Esophagus squamous epithelium (tissue), 5 donors: ENCODE measurements around the gene STAC3. TPM values are rescaled to one million over a fixed set of nuclear protein-coding genes. Genes with fewer than 3 reads are reported as not detected.

Experiments used
- DNase-seq: peaks from one replicate; lab custom pipeline; 2025; lab: John Stamatoyannopoulos, UW
- H3K27ac ChIP-seq, 4 donors: fragments of 200-600 bp; sonication (generic); one replicate each; pipeline ENCODE4 v1.5.1; 2016 to 2019; ENCODE audit warnings: mild to moderate bottlenecking in 1 of 4
- H3K27me3 ChIP-seq, 4 donors: fragments of 200-600 bp; sonication (generic); 1 replicate in 3 of 4; 2 replicates in 1 of 4; pipeline versions ENCODE4 v1.5.1 to v1.6.0; 2017 to 2021; ENCODE audit warnings: antibody characterized with exemption in 1 of 4
- H3K36me3 ChIP-seq, 3 donors: fragments of 200-600 bp; sonication (generic); one replicate each; pipeline ENCODE4 v1.5.1; 2016 to 2019
- H3K4me1 ChIP-seq, 3 donors: fragments of 200-600 bp; sonication (generic); one replicate each; pipeline ENCODE4 v1.5.1; 2017 to 2019
- H3K4me3 ChIP-seq, 4 donors: fragments of 200-600 bp; sonication (generic); 1 replicate in 3 of 4; 2 replicates in 1 of 4; pipeline ENCODE4 v1.5.1; 2016 to 2019; ENCODE audit warnings: mild to moderate bottlenecking in 2 of 4, moderate library complexity in 1 of 4
- H3K9me3 ChIP-seq, 3 donors: fragments of 200-600 bp; sonication (generic); one replicate each; pipeline ENCODE4 v1.5.1; 2016 to 2019
- POLR2A ChIP-seq, 4 donors: fragments of 450-650 bp; IDR thresholded peaks; one replicate each; pipeline ENCODE4 v1.6.1; 2017; ENCODE audit warnings: antibody characterized with exemption in 4 of 4, mild to moderate bottlenecking in 4 of 4, moderate library complexity in 3 of 4
- WGBS, 2 donors: methylation state at CpG; one replicate each; pipeline ENCODE4 v1.1.5; 2018; 5-methylcytosine and 5-hydroxymethylcytosine counted together
- intact Hi-C: fragments of 100-400 bp; cut with DNase I; formaldehyde crosslinking; loops from one replicate; pipeline ENCODE4 v1.15.0; 2022
- total RNA-seq, 4 donors: library from RNA; depleted of rRNA; stranded (reverse); fragments of >200 nt; gene quantifications; one replicate each; pipeline ENCODE4 v1.1.0, GENCODE V29; 2016
- TF ChIP-seq, protein P1 (sequence below), 6 experiments: fragments of 450-650 bp in 4 of 6; fragments of 200-600 bp in 2 of 6; sonication (generic) in 2 of 6; IDR thresholded peaks; one replicate each; pipeline ENCODE4 v1.5.1; 2016 to 2019; ENCODE audit warnings: antibody characterized with exemption in 6 of 6, mild to moderate bottlenecking in 4 of 6, moderate library complexity in 4 of 6
- donor health status: DM: yes; HTN: yes; CAD: no.

Gene STAC3
- total RNA-seq, 4 donors from 2014 or later = 0.29 to 0.95 (median 0.47) TPM

DNA sequence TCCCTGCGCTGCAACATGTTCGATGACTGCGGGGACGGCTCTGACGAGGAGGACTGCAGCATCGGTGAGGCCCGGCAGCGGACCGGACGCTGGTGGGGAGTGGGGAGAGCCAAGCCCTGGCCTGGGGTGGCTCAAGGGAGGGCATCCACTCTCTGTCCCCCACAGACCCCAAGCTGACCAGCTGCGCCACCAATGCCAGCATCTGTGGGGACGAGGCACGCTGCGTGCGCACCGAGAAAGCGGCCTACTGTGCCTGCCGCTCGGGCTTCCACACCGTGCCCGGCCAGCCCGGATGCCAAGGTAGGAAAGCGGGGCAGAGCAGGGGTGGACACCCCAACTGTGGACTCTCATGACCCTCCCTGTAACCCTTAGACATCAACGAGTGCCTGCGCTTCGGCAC lies 45.8 kb downstream of the STAC3 start:
- H3K9me3 ChIP-seq = no peaks in the 10 kb centered on the region
- no peaks in the 10 kb centered on the region for H3K4me1 ChIP-seq
- H3K27me3 ChIP-seq = no peaks in the 10 kb centered on the region
- WGBS, 2 donors = 86 to 92% methylated on average over 10 to 11 of the region's 26 CpGs
- TF ChIP-seq POLR2A (IDR thresholded peaks at IDR 0.05) = no peak
- TF ChIP-seq, protein P1, sequence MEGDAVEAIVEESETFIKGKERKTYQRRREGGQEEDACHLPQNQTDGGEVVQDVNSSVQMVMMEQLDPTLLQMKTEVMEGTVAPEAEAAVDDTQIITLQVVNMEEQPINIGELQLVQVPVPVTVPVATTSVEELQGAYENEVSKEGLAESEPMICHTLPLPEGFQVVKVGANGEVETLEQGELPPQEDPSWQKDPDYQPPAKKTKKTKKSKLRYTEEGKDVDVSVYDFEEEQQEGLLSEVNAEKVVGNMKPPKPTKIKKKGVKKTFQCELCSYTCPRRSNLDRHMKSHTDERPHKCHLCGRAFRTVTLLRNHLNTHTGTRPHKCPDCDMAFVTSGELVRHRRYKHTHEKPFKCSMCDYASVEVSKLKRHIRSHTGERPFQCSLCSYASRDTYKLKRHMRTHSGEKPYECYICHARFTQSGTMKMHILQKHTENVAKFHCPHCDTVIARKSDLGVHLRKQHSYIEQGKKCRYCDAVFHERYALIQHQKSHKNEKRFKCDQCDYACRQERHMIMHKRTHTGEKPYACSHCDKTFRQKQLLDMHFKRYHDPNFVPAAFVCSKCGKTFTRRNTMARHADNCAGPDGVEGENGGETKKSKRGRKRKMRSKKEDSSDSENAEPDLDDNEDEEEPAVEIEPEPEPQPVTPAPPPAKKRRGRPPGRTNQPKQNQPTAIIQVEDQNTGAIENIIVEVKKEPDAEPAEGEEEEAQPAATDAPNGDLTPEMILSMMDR (IDR thresholded peaks at IDR 0.05) = no peak
- no peak for DNase-seq
- intact Hi-C loops = no loop called here
- H3K4me3 ChIP-seq = no peak overlapping the region
- peaks cover 53 to 100% (median 63%) of the 10 kb centered on the region in 3 donors for H3K36me3 ChIP-seq
- no peak overlapping the region for H3K27ac ChIP-seq

DNA sequence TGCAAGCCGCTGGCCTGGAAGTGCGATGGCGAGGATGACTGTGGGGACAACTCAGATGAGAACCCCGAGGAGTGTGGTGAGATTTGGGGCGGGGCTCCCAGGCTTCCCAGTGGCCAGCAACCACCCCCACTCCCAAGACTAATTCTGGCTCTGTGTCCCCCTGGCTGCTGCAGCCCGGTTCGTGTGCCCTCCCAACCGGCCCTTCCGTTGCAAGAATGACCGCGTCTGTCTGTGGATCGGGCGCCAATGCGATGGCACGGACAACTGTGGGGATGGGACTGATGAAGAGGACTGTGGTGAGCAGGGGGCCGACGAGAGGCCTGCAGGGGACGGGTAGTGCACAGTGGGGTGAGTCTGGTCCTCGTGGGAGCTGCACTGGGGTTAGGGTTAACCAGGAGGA lies 46.5 kb downstream of the STAC3 start:
- Histone ChIP-seq H3K27ac (no peak overlapping the region), H3K9me3 (no peaks in the 10 kb centered on the region), H3K4me3 (no peak overlapping the region), H3K27me3 (no peaks in the 10 kb centered on the region), H3K36me3 (peaks cover 61 to 100% (median 61%) of the 10 kb centered on the region in 3 donors), H3K4me1 (no peaks in the 10 kb centered on the region)
- no peak for TF ChIP-seq POLR2A (IDR thresholded peaks at IDR 0.05)
- TF ChIP-seq, protein P1 (IDR thresholded peaks at IDR 0.05) = no peak
- 88% methylated on average over 14 of the region's 19 CpGs; no CpG with 5 or more reads in 1 of the 2 donors for WGBS, 2 donors
- intact Hi-C loops = no loop called here
- DNase-seq = no peak

DNA sequence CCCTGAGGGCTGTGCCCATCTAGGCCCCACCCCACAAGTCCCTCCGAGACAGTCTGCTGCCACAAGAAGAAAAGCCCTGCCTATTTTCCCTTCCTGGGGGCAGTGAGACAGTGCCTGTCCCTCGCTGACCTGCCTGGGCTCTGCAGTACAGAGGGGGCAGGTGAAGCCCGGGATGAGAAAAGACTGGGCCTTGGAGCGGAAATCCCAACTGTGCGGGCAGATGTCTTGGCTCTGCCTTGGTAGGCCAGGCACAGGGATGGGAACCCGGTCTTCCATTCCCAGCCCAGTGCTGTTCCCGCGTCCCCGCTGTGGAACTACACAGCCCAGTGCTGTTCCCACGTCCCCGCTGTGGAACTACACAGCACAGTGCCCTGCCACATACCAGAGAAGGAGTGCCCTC lies 47.2 kb downstream of the STAC3 start:
- no peaks in the 10 kb centered on the region for H3K27me3 ChIP-seq
- intact Hi-C loops = no loop called here
- H3K36me3 ChIP-seq = peaks cover 61 to 100% (median 67%) of the 10 kb centered on the region in 3 donors
- TF ChIP-seq, protein P1 (IDR thresholded peaks at IDR 0.05) = no peak
- TF ChIP-seq POLR2A (IDR thresholded peaks at IDR 0.05) = no peak
- H3K4me1 ChIP-seq = no peaks in the 10 kb centered on the region
- H3K9me3 ChIP-seq = no peaks in the 10 kb centered on the region
- no peak overlapping the region for H3K4me3 ChIP-seq
- no peak for DNase-seq
- no peak overlapping the region for H3K27ac ChIP-seq
- WGBS, 2 donors = 66 to 80% methylated on average over 2 to 3 of the region's 11 CpGs

DNA sequence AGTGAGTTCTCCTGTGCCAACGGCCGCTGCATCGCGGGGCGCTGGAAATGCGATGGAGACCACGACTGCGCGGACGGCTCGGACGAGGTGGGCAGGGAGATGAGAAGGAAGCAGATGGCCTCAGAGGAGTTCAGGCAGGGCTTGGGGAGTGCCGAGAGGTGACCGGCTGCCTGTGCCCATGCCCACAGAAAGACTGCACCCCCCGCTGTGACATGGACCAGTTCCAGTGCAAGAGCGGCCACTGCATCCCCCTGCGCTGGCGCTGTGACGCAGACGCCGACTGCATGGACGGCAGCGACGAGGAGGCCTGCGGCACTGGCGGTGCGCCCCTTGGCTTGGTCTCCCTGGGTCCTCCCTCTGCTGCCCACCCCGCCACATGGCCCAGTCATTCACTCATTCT lies 47.8 kb downstream of the STAC3 start:
- no peaks in the 10 kb centered on the region for H3K27me3 ChIP-seq
- TF ChIP-seq, protein P1 (IDR thresholded peaks at IDR 0.05) = no peak
- TF ChIP-seq POLR2A (IDR thresholded peaks at IDR 0.05) = no peak
- 87 to 94% methylated on average over 9 to 16 of the region's 28 CpGs for WGBS, 2 donors
- no peak overlapping the region for H3K4me3 ChIP-seq
- intact Hi-C loops = no loop called here
- H3K9me3 ChIP-seq = no peaks in the 10 kb centered on the region
- H3K4me1 ChIP-seq = no peaks in the 10 kb centered on the region
- DNase-seq = no peak
- H3K27ac ChIP-seq = no peak overlapping the region
- H3K36me3 ChIP-seq = peaks cover 66 to 100% (median 72%) of the 10 kb centered on the region in 3 donors

DNA sequence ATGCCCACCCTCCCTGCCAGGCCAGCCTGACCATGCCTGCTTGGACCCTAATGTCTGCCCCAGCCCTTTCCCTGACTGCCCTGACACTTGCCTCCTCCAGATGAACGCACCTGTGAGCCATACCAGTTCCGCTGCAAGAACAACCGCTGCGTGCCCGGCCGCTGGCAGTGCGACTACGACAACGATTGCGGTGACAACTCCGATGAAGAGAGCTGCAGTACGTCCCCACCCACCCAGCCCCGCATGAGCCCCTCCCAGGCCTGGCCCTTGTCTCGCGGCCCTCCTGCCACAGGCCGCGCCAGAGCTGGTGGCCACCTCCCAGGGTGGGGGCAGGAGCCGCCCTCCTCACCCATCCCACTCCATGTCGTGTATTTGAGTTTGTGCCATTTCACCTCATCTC lies 48.7 kb downstream of the STAC3 start:
- H3K27me3 ChIP-seq = no peaks in the 10 kb centered on the region
- no peak overlapping the region for H3K27ac ChIP-seq
- H3K9me3 ChIP-seq = no peaks in the 10 kb centered on the region
- intact Hi-C loops = no loop called here
- TF ChIP-seq, protein P1 (IDR thresholded peaks at IDR 0.05) = no peak
- no peak for TF ChIP-seq POLR2A (IDR thresholded peaks at IDR 0.05)
- no peak for DNase-seq
- no peaks in the 10 kb centered on the region for H3K4me1 ChIP-seq
- peaks cover 67 to 100% (median 81%) of the 10 kb centered on the region in 3 donors for H3K36me3 ChIP-seq
- no peak overlapping the region for H3K4me3 ChIP-seq
- 78 to 93% methylated on average over 9 to 11 of the region's 19 CpGs for WGBS, 2 donors
